GM18505 (cell line): ENCODE data around the gene UNC13C.

Source experiments
- ATAC-seq: cut with Tn5 transposase; IDR thresholded peaks from one replicate; pipeline ENCODE4 v1.9.1; 2021; ENCODE audit not compliant: unreplicated experiment
- POLR2A ChIP-seq: IDR thresholded peaks from 4 replicates; pipeline ENCODE4 v1.6.1; 2011; ENCODE audit warnings: borderline replicate concordance; ENCODE audit not compliant: insufficient read depth, insufficient read length; ENCODE audit errors: extremely low read depth

The UNC13C gene

GRCh38 chr15:54046093-54046492, 67.9 kb downstream of the UNC13C start:
- no peak for ATAC-seq
- TF ChIP-seq POLR2A, result no peak

GRCh38 chr15:54064365-54064764, 86.1 kb downstream of the UNC13C start:
- TF ChIP-seq POLR2A, result no peak
- no peak for ATAC-seq

- ATAC-seq, result no peak
- no peak for TF ChIP-seq POLR2A
Measured at GRCh38 chr15:54066403-54066802, 88.2 kb downstream of the UNC13C start.

GRCh38 chr15:54082836-54083492, 104.7 kb downstream of the UNC13C start:
- ATAC-seq, result no peak
- TF ChIP-seq POLR2A, result no peak

GRCh38 chr15:54083501-54083900, 105.3 kb downstream of the UNC13C start:
- ATAC-seq, result no peak
- no peak for TF ChIP-seq POLR2A

GRCh38 chr15:54083991-54084390, 105.8 kb downstream of the UNC13C start:
- no peak for TF ChIP-seq POLR2A
- no peak for ATAC-seq

- TF ChIP-seq POLR2A, result no peak
- ATAC-seq, result no peak
Measured at GRCh38 chr15:54088837-54089236, 110.6 kb downstream of the UNC13C start.

- ATAC-seq, result no peak
- no peak for TF ChIP-seq POLR2A
Measured at GRCh38 chr15:54089776-54090175, 111.5 kb downstream of the UNC13C start.

GRCh38 chr15:54091651-54092050, 113.4 kb downstream of the UNC13C start:
- ATAC-seq, result no peak
- no peak for TF ChIP-seq POLR2A

GRCh38 chr15:54094661-54095060, 116.4 kb downstream of the UNC13C start:
- ATAC-seq, result no peak
- no peak for TF ChIP-seq POLR2A

- TF ChIP-seq POLR2A, result no peak
Measured at GRCh38 chr15:54097019-54097418, 118.8 kb downstream of the UNC13C start.

GRCh38 chr15:54099010-54099409, 120.8 kb downstream of the UNC13C start:
- no peak for TF ChIP-seq POLR2A
- ATAC-seq, result no peak

More at GRCh38 chr15:54097019-54097418, 118.8 kb downstream of the UNC13C start:
- no peak for ATAC-seq

GRCh38 chr15:54101664-54102270, 123.5 kb downstream of the UNC13C start:
- ATAC-seq, result no peak

GRCh38 chr15:54102704-54103103, 124.5 kb downstream of the UNC13C start:
- TF ChIP-seq POLR2A, result no peak
- ATAC-seq, result no peak

More at GRCh38 chr15:54101664-54102270, 123.5 kb downstream of the UNC13C start:
- TF ChIP-seq POLR2A, result no peak
